Superior temporal gyrus (tissue), 1 donor: ENCODE results near the gene CYP26C1.

ENCODE experiments used
- DNase-seq: peaks from one replicate; pipeline ENCODE4 v3.0.0-alpha.2; 2016; ENCODE audit errors: extremely low spot score

The CYP26C1 gene

DNA sequence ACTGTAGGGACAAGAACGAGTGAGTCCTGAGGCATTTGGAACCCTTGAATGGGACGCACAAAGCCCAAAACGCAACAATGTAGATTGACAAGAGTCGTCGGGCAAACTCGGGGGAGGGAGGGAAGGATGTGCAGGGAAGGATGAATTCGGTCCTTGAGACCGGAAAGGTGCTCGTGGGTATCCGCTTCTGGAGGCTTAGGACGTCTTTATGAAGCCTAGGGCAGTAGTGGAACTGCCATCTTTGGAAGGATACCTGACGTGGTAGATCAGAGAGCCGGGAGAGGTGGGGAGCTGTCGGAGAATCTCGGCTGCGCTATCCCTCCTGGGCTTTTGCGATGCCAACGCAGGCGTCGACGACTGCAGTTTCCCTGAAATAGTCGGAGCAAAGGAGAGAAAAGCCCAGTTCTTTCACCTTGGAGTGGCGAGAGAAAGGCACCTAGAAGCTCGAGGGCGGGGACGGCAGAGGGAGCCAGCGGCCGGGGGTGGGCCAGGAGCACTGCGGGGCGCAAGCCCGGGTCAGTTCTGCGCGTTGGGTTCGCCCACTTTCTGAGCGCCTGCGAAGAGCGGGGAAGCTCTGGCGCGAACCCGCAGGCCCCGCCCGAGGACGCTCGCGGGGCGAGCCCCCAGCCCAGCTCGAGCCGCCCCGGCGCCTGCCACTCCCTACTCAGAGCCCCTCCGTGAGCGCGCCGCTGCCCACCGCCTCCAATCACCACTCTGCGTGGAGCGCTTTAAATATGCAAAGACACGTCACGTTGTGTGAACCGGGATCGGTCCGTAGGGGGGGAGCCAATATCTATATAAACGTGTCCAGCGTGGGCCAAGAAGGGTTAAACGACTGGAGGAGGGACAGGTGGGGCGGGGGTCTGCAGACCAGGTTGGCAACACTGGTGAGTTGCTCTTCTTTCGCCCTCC, at the start of gene CYP26C1:
Gene CYP26C1, plus strand, starts transcription at position 824 of the 912 bp plus-strand sequence. CDS start 466 bp downstream, outside the sequence.
- no peak for DNase-seq

DNA sequence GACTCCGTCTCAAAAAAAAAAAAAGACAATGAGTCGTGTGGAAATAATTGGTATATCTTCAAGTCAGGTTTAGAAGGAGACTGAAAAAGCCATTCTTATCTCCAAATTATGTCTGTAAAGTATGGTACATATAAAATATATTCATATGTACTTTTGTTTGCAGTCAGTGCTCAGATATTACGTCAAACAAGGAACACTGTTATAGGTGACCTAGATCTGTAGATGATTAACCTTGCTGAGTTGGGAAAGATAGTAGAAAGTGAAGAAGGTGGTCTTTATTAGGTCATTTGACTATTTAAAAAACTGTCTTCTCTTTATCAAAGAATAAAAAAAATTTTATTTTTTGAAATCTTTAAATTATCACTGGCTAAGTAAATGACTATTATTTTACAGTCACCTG, 44.9 kb upstream of the CYP26C1 start:
- no peak for DNase-seq

GRCh38 chr10:93023013-93023650, 37.5 kb upstream of the CYP26C1 start:
- DNase-seq = no peak

- no peak for DNase-seq
Measured at GRCh38 chr10:93026072-93026471, 34.5 kb upstream of the CYP26C1 start.

- DNase-seq = no peak
Measured at GRCh38 chr10:93027508-93027907, 33.1 kb upstream of the CYP26C1 start.

DNA sequence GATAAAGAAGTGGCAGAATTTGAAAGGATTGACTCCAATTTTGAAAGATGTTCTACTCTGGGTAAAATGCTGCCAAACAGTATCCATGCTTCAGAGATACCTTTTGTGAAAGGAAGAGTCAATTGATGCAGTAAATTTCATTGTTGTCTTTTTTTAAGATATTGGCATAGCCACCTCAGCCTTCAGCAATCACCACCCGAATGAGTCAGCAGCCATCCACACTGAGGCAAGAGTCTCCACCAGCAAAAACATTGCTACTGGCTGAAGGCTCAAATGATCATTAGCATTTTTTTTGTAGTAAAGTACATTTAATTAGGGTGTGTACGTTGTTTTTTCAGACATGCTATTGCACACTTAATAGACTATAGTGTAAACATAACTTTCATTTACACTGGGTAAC, 31.7 kb upstream of the CYP26C1 start:
- DNase-seq = no peak

DNA sequence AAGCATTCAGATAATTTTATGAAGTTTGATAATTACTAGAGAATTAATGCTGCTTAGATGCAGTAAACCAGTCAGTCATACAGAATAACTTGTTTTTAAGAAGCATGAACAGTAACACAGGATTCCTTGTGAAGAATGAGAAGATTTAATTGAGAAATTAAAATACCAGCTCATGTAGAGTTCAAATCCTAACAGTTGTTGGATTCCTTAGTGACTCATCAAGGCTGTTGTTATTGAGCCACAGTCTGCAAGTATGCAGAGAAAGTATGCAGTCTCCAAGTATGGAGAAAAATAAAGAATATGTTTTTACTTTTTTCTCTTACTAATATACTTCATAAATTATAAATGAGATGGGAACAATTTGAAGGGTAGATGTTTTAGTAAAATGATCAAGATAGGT, 30.2 kb upstream of the CYP26C1 start:
- DNase-seq = no peak

DNA sequence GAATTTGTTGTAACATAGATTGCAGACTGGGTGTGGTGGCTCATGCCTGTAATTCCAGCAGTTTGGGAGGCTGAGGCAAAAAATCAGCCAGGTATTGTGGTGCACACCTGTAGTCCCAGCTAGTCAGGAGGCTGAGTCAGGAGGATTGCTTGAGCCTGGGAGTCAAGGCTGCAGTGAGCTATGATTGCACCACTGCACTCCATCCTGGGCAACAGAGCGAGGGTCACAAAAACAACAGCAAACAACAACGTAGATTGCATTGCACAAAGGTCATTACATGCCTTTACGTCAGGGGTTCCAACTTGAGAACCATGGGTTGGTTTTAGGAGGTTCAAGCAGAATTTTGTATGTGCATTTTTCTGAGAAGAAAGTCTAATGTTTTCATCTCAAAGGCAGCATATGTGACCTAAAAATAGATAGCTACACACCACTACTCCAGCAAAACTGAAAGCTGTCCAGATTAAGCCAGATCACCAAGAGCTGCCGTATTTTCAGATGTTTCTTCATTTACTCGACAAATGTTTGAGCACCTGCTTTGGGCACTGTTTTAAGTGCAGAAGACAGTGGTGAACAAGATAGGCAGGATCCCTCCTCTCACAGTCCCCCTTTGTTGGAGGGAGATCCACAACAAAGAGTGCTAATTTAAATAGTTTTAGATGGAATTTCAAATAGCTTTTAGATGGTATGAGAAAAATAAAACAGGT, 28.3 kb upstream of the CYP26C1 start:
- peak; percentile 22 for DNase-seq

DNA sequence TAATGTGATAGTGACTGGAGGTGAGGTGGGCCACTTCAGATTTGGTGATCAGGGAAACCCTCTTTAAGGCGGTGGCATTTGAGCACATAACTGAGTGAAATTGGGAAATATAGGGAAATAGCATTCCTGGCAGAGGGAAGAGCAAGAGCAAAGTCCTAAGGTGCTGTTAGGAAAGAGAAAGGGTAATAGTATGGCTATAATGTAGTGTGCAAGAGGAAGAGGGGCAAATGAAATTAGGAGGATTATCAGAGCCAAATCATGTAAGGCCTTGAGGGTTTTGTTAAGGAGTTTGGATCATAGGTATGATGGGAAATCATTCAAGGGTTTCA, 27.8 kb upstream of the CYP26C1 start:
- no peak for DNase-seq

GRCh38 chr10:93034426-93034825, 26.2 kb upstream of the CYP26C1 start:
- DNase-seq = no peak

DNA sequence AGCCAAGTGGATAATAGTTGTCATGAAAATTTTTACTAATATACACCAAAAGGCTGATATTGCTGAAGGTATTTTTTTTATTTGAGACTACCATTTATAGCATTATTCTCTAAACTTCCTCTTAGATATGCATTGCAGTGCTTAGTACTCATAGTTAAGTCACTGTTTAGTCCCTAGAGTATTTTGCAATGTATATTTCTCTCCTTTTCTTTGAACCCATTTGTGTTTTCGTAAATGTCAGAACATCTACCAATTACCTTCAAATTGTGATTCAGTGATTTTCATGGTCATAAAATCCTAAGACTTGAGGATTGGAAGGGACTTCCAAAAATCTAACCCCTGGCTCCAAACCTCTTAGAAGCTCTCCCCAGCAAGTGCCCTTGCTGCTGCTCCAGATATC, 21.5 kb upstream of the CYP26C1 start:
- no peak for DNase-seq

DNA sequence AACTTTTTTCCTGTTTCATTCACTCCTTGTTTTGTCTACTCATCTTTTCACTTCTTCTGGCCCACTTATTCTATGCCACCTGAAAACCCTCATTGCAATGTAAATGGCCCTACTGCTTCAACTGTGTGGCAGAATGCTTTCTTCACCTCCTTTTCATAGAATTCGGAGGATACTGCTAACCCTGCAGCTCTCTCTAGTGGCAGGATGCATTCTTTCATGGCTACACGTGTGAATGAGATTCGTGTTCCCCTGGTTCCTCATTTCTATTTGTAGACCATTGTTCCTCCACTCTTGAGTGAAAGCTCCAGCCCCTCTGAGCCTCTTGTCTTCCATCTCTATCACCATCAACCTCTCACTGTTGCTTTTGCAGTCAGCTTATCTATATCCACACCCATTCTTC, 20.9 kb upstream of the CYP26C1 start:
- DNase-seq = no peak

- no peak for DNase-seq
Measured at GRCh38 chr10:93054486-93054885, 6.1 kb upstream of the CYP26C1 start.

DNA sequence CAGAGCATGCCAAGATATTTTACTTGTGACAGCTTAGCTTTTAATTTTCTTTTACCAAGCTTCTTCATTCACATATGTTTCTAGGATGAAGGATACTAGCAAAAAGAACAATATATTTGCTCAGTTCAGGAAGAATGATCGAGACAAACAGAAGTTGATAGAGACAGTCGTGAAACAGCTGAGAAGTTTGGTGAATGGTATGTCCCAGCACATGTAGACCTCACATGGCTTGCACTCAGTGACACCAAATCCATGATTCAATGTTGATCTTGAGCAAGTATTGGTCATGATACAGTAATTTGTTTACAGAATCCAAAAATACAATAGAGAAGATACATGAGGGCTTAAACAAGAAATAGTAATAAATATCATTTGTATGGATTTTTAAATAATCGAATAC, 2.5 kb upstream of the CYP26C1 start:
- no peak for DNase-seq

- no peak for DNase-seq
Measured at GRCh38 chr10:93060887-93061593, 442 bp downstream of the CYP26C1 start.

DNA sequence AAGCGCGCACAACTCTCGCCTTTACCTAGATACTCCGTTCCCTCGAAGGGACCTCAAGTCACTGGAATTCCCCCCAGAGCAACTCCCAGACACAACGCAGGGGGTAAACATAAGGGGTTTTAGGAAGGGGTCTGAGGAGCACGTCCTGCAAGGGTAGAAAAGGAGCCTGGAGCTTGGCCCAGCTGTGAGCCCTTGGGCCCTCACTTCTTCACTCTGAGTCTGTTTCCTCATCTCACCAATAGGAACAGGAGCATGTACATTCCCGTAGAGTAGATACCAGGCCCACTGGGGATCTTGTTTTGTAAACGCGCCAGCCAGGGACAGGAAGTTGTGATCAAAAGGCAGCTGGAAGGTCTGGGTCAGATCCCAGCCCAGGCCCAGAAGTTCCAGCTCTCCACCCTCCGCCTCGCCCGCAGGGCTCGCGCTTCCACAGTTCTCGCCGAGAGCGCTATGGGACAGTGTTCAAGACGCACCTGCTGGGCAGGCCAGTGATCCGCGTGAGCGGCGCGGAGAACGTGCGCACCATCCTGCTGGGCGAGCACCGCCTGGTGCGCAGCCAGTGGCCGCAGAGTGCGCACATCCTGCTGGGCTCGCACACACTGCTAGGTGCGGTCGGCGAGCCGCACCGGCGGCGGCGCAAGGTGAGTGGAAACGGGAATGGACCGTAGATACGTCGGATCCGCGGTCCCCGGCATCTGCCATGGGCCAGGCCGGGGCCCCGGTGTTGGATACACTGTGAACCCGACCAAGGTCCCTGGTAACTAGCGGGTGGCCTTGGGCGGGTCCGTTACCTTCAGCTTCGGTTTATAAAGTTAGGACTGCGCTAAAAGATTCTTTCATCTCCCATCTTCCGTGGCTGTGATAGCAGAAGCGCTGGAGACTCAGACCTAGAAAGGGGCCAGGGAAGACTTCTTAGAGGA, 1.3 kb downstream of the CYP26C1 start:
- no peak for DNase-seq

DNA sequence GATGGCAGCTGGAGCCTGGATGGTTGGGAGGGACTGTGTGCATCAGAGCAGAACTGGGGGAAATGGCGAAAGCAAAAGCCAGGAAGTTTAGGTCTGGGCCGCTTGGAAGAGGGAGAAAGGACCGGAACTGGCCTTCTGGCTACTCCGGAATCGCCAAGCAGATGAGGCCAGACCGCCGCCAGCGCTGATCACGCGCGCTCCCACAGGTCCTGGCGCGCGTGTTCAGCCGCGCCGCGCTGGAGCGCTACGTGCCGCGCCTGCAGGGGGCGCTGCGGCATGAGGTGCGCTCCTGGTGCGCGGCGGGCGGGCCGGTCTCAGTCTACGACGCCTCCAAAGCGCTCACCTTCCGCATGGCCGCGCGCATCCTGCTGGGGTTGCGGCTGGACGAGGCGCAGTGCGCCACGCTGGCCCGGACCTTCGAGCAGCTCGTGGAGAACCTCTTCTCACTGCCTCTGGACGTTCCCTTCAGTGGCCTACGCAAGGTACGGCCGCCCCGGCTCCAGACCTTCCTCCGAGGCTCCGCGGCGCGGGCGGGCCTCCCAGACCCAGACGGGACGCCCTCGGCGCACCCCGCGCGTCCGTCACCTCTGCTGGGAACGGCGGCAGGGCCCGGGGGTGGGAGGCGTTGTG, 2.0 kb downstream of the CYP26C1 start:
- DNase-seq = no peak

DNA sequence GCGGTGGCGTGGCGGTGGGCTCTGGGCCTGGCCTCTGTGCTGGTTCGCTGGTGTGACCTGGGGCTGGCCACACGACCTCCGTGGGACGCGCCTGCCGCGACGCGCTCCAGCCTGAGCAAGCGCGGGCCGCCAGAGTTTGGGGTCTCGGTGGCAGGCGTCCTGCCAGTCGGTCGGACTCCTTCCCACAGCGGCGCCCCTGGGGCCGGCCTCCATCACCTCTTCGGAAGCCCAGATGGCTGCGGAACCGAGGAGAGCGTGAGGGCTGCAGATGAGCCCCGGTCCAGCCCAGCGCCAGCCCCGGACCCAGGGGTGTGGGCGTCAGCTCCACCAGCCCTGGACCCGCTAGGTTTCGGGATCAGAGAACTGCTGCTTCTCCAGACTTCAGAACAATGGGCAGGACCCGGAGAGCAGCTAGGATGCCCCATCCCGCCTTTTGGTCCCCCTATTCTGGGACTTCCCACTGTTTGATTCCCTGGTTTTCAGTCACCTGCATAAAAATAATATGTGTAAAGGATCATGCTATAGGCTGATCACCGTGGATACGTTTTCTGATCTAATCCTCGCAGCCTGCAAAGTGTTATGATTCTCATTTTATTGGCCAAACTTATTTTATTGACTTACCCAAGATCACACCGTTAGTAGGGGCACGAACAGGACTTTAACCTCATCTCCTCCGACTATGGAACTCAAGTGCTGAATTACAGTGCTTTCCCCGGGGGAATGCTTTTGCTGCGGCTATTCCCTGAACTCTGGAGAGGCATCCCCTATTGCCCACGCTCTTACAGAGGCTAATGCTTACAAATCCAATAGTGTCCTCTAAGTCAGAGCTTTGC, 2.8 kb downstream of the CYP26C1 start:
- no peak for DNase-seq

- DNase-seq = no peak
Measured at GRCh38 chr10:93063977-93064660, 3.5 kb downstream of the CYP26C1 start.
